ENCODE results near the gene COPB1.

Gene COPB1

GRCh38 chr11:14420223-14420622 lies 79.4 kb downstream of the COPB1 start:
- Histone ChIP-seq H3K27me3 (ENCODE audit: insufficient read depth, low read length, poor library complexity, severe bottlenecking) (no peaks in the 10 kb centered on the region), H3K4me1 (ENCODE audit: insufficient read depth, low read length, poor library complexity, severe bottlenecking) (peaks cover 14% of the 10 kb centered on the region), H3K4me2 (ENCODE audit: low read depth, low read length, poor library complexity, severe bottlenecking) (no peak overlapping the region), H3F3A (ENCODE audit: low read depth) (no peaks in the 10 kb centered on the region), H3K9ac (ENCODE audit: low read depth, low read length, poor library complexity, severe bottlenecking) (no peak overlapping the region), H3K79me2 (ENCODE audit: insufficient read depth, low read length) (no peaks in the 10 kb centered on the region), H3K4me3 (ENCODE audit: low read length, poor library complexity, severe bottlenecking) (no peak overlapping the region), H3K36me3 (ENCODE audit: insufficient read depth, low read length) (no peaks in the 10 kb centered on the region), H3K9me3 (ENCODE audit: insufficient read depth, low read depth, low read length) (no peaks in the 10 kb centered on the region), H2AFZ (ENCODE audit: low read length) (no peak overlapping the region), H3K9me2 (replicated peaks; ENCODE audit: low read depth, low read length) (no peaks in the 10 kb centered on the region), H4K20me1 (ENCODE audit: insufficient read depth, low read length, poor library complexity, severe bottlenecking) (no peaks in the 10 kb centered on the region)
- TF ChIP-seq CTCF (conservative IDR thresholded peaks at IDR 0.05; ENCODE audit: low read length) (no peak), EZH2phosphoT487 (IDR thresholded peaks at IDR 0.05; ENCODE audit: borderline replicate concordance) (no peak)

GRCh38 chr11:14418801-14419417 lies 80.7 kb downstream of the COPB1 start:
- Histone ChIP-seq H3F3A (ENCODE audit: low read depth) (no peaks in the 10 kb centered on the region), H2AFZ (ENCODE audit: low read length) (no peak overlapping the region), H3K79me2 (ENCODE audit: insufficient read depth, low read length) (no peaks in the 10 kb centered on the region), H3K4me3 (ENCODE audit: low read length, poor library complexity, severe bottlenecking) (no peak overlapping the region), H3K4me1 (ENCODE audit: insufficient read depth, low read length, poor library complexity, severe bottlenecking) (peaks cover 25% of the 10 kb centered on the region), H3K9me2 (replicated peaks; ENCODE audit: low read depth, low read length) (no peaks in the 10 kb centered on the region), H3K9ac (ENCODE audit: low read depth, low read length, poor library complexity, severe bottlenecking) (no peak overlapping the region), H3K27me3 (ENCODE audit: insufficient read depth, low read length, poor library complexity, severe bottlenecking) (no peaks in the 10 kb centered on the region), H3K36me3 (ENCODE audit: insufficient read depth, low read length) (no peaks in the 10 kb centered on the region), H4K20me1 (ENCODE audit: insufficient read depth, low read length, poor library complexity, severe bottlenecking) (no peaks in the 10 kb centered on the region), H3K9me3 (ENCODE audit: insufficient read depth, low read depth, low read length) (no peaks in the 10 kb centered on the region), H3K4me2 (ENCODE audit: low read depth, low read length, poor library complexity, severe bottlenecking) (no peak overlapping the region)
- TF ChIP-seq EZH2phosphoT487 (IDR thresholded peaks at IDR 0.05; ENCODE audit: borderline replicate concordance) (no peak), CTCF (conservative IDR thresholded peaks at IDR 0.05; ENCODE audit: low read length) (peak; percentile 72)

- H3K36me3 ChIP-seq (ENCODE audit: insufficient read depth, low read length), result no peaks in the 10 kb centered on the region
- no peak overlapping the region for H3K4me2 ChIP-seq (ENCODE audit: low read depth, low read length, poor library complexity, severe bottlenecking)
- no peaks in the 10 kb centered on the region for H3K9me3 ChIP-seq (ENCODE audit: insufficient read depth, low read depth, low read length)
- no peak overlapping the region for H3K4me3 ChIP-seq (ENCODE audit: low read length, poor library complexity, severe bottlenecking)
- peaks cover 25% of the 10 kb centered on the region for H3K4me1 ChIP-seq (ENCODE audit: insufficient read depth, low read length, poor library complexity, severe bottlenecking)
- no peak overlapping the region for H3K9ac ChIP-seq (ENCODE audit: low read depth, low read length, poor library complexity, severe bottlenecking)
- TF ChIP-seq EZH2phosphoT487 (IDR thresholded peaks at IDR 0.05; ENCODE audit: borderline replicate concordance) (no peak), CTCF (conservative IDR thresholded peaks at IDR 0.05; ENCODE audit: low read length) (no peak)
- H4K20me1 ChIP-seq (ENCODE audit: insufficient read depth, low read length, poor library complexity, severe bottlenecking), result no peaks in the 10 kb centered on the region
- no peaks in the 10 kb centered on the region for H3K27me3 ChIP-seq (ENCODE audit: insufficient read depth, low read length, poor library complexity, severe bottlenecking)
- H3F3A ChIP-seq (ENCODE audit: low read depth), result no peaks in the 10 kb centered on the region
- H3K79me2 ChIP-seq (ENCODE audit: insufficient read depth, low read length), result no peaks in the 10 kb centered on the region
- H2AFZ ChIP-seq (ENCODE audit: low read length), result no peak overlapping the region
- H3K9me2 ChIP-seq (replicated peaks; ENCODE audit: low read depth, low read length), result no peaks in the 10 kb centered on the region
Measured at GRCh38 chr11:14417617-14418374, 81.8 kb downstream of the COPB1 start.

Measured in Loucy (cell line).